ENCODE results near the gene DDX10.

GRCh38 chr11:108647387-108647700, 17.5 kb upstream of the DDX10 start:
- TF ChIP-seq CTCF (optimal IDR thresholded peaks at IDR 0.05 in 1 of 3, IDR thresholded peaks at IDR 0.05 in 1 of 3, conservative IDR thresholded peaks at IDR 0.05 in 1 of 3; ENCODE audit: extremely low read depth in 1 of 3, insufficient read depth in 2 of 3, low read length in 3 of 3) (no peak), EZH2 (IDR thresholded peaks at IDR 0.05; ENCODE audit: low read length) (no peak)
